Peyer's patch (tissue), 4 donors: ENCODE results near the gene RILPL1.

ENCODE experiments used
- POLR2A ChIP-seq, 2 donors: fragments of 450-650 bp; IDR thresholded peaks; one replicate each; pipeline ENCODE4 v1.5.1; 2017; ENCODE audit warnings: antibody characterized with exemption in 2 of 2, mild to moderate bottlenecking in 2 of 2, moderate library complexity in 2 of 2
- TF ChIP-seq, protein P1 (sequence below), 6 experiments: fragments of 450-650 bp in 4 of 6; fragments of 200-600 bp in 2 of 6; sonication (generic) in 1 of 6; IDR thresholded peaks; one replicate each; pipeline ENCODE4 v1.5.1; 2017 to 2019; ENCODE audit warnings: antibody characterized with exemption in 6 of 6, mild to moderate bottlenecking in 3 of 6, moderate library complexity in 1 of 6

- TF ChIP-seq POLR2A (IDR thresholded peaks at IDR 0.05) = no peak
- TF ChIP-seq, protein P1, sequence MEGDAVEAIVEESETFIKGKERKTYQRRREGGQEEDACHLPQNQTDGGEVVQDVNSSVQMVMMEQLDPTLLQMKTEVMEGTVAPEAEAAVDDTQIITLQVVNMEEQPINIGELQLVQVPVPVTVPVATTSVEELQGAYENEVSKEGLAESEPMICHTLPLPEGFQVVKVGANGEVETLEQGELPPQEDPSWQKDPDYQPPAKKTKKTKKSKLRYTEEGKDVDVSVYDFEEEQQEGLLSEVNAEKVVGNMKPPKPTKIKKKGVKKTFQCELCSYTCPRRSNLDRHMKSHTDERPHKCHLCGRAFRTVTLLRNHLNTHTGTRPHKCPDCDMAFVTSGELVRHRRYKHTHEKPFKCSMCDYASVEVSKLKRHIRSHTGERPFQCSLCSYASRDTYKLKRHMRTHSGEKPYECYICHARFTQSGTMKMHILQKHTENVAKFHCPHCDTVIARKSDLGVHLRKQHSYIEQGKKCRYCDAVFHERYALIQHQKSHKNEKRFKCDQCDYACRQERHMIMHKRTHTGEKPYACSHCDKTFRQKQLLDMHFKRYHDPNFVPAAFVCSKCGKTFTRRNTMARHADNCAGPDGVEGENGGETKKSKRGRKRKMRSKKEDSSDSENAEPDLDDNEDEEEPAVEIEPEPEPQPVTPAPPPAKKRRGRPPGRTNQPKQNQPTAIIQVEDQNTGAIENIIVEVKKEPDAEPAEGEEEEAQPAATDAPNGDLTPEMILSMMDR (IDR thresholded peaks at IDR 0.05) = no peak
Measured at GRCh38 chr12:123427036-123427769, 106.3 kb downstream of the RILPL1 start.
